ENCODE measurements around the gene B3GLCT.
"Not testable (repeated sequence)": the region's sequence is repeated elsewhere in the genome, so short reads cannot be mapped to it uniquely, and the experiment has no call there.

The B3GLCT gene

DNA sequence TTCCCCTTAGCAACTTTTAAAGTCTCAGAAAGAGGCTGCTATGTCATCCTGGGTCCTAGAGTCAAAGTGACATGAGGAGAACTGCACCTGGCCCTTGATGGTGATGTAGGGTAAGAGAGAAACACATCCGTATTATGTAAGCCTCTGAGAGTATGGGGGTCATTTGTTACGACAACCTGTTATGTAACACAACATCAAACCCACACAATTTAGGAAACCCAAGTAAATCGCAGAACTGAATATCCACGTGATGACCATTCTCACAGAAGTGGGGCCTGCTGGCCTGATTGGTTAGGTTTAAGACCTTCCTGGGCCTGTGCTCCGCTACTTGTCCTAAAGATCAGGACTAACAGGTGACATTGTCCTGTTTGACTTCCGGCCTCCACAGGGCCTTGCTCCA is 15.3 kb upstream of the B3GLCT start:
- DNase-seq (ENCODE audit: low read depth) = no peak

DNA sequence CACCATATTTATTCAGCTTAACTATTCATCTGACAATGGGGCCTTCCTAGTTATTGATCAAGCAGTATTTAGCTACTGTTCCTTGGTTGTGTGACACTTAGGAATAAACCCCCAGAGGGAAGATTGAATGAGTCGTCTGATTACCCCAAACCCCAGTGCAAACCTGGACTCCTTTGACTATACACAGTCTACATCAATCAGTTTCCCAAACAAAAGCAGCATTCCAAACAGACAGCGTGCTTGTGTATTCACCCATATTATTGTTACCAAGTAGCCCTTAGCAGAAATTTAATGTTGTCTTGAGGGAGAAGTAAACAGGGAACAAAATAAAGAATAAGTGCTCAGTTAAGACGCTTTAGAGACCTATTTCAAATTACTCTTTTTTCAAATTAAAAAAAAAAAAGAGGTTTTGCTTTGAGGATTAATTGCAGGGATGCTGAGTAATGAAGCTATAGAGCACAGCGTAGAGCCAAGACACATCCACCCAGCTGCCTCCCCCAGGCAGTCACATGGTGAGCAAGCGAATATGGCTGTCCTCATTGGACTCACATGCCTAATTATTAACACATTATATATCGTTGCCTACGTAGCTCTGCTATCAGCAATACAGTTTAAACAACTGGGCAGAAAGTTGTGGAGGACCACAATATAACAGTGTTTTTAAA is 14.7 kb upstream of the B3GLCT start:
- DNase-seq (ENCODE audit: low read depth) = no peak

DNA sequence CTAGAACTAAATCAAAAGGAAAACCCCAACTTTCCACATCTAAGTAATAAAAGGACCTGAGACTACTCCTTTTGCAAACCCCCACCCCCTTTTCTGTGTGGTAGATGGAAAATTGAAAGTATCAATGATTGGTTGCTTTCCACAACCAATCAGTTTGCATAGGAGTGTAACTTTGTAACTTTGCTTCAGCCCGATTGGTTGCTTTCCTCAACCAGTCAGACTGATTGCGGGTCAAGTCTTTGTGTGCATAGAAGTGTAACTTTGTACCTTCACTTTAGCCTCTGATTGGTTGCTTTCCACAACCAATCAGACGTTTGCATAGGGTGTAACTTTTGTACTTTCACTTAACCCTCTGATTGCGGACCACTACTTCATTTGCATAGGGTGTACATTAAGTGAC is 8.0 kb upstream of the B3GLCT start:
- no peak for DNase-seq (ENCODE audit: low read depth)

DNA sequence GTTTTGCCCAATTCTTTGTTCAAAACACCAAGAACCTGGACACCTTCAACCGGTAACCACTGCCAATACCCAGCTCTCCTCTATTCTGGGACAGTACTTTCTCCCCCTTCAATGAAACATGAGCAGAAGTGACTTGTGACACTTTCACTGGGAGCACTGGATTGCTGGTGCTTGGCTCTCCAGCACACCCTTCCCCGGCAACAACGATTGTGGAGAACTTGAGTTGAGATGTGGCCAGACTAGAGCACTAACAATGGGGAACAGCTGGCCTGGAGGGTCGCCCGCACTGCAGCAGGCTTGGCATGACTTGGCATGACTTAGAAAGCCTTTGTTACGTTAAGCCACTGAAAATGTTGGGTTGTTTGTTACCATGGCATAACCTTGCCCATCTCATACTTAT is 7.5 kb upstream of the B3GLCT start:
- DNase-seq (ENCODE audit: low read depth) = no peak

DNA sequence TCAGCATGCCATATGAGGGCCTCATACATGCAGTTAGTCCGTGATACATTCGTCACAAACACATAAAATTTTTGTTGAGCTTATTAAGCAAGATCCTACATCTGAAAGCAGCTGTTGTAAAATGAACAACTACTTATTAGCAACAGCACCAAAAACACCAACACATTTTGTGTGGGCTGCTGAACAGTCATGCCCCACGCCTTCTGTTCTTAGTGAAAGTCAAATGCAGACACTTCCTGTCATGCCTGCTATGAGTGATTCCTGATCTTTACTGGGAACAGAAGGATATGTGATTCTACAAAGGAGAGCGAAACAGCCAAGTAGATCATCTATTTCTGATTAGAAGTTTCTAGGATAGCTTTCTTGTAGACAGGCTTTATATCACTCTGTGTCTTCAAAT is 4.2 kb upstream of the B3GLCT start:
- no peak for DNase-seq (ENCODE audit: low read depth)

DNA sequence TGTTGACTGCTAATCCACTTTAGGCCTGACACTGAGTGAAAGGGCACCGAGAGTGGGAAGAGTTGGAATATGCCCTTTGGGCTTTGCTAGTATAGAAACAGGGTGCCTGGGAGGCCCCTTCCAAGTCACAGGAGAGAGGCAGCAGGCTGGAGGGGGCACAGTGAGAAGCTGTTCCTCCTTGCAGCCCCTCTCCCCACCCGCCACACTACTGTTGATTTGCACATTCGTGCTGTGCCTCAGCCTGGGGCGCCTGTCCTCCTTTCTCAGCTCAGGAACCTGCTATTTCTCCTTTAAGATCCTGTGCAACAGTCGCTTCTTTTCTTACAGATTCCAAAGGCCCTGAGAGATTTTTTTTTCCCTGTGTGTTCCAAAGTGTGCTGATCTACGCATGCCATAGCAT is 2.8 kb upstream of the B3GLCT start:
- DNase-seq (ENCODE audit: low read depth) = no peak

DNA sequence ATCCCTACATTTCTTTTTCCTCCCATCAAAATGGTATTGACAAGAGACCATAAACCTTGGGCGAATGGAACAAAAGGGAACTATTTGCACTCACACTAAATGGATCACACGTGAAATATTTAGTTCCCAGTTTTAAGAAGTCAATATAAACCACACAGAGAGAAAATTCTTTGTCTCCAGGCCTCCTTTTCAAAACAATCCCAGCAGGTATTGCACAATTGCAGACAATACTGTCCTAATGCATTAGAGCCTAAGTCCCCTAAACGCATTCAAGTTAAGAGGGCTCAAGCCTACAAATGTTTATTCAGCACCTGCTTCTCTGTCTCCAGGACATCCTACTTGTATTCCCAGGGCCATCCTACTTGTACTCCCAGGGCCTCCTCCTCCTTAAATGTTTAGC is 1.3 kb upstream of the B3GLCT start:
- no peak for DNase-seq (ENCODE audit: low read depth)

DNA sequence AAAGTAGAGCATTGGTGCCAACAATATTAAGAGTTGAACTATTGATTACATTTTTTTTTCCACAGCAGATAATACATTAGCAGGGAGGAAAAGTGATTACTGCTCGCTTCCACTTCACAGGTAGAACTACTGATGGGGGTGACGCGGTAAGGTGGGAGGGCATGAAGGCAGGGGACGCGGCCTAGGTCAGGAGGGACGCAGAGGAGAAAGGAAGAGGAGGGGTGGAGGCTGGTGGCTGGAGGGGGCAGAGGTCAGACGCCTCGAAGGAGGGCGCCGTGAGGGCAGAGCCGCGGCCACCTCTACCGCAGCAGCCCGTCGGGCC is 287 bp upstream of the B3GLCT start:
- DNase-seq (ENCODE audit: low read depth) = no peak

DNA sequence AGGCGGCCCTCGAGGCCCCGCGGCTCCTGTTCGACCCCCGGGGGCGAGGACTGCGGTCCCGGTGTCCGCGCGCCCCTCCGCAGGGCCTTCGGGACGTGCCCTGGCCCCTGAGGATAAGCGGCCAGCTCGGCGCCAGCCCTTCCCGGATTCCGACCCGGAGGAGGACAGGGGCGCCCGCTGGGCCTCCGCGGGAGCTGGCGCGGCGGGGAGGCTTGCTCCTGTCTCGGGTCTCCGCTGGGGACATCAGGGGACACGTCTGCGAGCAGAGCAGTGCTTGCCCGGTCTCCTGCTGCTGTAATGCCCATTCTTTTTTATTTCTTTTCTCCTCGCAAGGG is 829 bp downstream of the B3GLCT start:
- no peak for DNase-seq (ENCODE audit: low read depth)

DNA sequence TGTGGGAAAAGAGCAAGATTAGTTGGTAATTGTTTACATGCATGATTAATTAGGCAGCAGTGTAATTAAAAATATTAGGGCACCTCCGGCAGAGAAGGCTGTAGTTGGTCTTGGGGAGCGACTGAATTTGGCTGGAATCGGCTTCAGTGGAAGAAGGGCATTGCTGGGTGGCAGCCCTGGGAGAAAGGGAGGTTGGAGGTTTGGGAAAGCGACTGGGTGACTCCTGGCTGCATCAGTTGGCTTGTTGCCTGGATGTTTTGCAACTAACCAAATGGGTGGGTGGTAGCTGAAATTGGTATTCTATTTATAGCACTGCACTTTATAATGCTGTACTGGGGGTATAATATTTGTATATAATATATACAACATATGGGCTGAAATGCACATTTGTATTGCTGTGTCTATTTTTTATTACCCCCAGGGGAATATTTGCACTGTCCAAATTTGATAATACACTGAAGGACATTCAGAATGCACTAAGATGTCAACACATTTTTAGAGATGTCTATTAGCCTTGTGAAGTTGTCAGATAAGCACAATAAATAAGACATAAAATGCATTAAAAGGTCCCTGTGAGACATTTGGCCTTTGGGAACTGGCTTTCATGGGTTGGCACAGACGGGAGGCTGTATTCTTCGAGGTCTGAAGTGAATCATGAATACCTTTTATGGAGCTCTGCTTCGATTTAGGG is 1.7 kb downstream of the B3GLCT start:
- no peak for DNase-seq (ENCODE audit: low read depth)

DNA sequence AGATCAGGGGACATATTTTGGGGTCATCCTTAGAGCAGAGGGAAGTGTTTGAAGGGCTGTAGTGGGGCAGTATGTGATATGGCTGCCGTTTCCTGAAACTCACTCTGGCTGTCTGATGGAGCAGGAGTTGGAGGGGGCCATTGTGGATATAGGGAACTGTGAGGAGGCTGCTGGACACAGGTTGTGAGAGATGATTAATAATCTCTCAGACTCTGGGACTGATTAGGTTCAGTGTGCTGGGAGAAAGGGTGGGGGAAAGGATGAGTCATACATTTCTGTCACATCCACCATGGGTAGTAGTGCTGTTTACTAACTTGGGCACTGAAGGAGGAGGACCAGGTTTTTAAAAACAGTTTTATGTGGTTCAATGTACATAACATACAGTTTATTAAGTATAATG is 4.8 kb downstream of the B3GLCT start:
- no peak for DNase-seq (ENCODE audit: low read depth)

DNA sequence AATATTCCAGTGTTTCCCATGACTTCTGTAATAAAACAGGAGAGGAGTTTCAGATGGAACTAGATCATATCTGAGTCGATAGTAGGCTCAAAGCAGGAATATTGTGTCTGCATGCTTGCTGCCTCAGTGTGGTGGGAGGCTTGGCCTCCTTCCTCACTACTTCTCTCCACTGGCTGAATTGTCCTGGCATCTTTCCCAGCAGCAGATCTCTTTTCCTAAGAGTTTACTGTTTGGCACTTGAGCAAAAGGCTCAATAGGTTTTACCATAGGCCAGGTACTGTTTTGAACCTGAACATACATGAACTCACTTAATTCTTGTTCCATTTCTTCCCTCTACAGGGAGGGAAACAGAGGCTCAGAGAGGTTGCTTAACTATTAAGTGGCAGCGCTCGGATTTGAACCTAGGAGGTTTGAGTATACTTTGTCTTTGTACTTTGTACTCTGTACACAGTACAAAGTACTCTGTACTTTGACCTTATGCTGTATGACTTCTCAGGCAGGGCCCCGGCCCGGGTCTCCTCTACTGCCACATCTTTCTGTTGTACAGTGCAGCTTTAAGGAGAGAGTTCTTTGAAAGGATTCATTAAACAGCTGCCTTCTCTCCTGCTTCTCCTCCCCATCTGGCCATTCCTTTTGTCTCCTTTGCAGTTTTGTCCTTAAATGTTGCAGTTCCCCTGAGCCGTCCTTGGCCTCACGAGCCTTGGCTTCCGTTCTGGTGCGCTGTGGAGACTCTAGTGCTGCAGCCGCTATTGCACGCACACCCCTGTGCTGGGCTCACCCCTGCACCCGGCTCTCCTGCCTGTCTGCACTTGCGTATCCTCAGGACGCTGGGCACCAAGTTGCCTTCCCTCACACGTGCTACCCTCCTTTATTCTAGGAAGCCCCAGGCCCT is 8.1 kb downstream of the B3GLCT start:
- DNase-seq (ENCODE audit: low read depth) = no peak

DNA sequence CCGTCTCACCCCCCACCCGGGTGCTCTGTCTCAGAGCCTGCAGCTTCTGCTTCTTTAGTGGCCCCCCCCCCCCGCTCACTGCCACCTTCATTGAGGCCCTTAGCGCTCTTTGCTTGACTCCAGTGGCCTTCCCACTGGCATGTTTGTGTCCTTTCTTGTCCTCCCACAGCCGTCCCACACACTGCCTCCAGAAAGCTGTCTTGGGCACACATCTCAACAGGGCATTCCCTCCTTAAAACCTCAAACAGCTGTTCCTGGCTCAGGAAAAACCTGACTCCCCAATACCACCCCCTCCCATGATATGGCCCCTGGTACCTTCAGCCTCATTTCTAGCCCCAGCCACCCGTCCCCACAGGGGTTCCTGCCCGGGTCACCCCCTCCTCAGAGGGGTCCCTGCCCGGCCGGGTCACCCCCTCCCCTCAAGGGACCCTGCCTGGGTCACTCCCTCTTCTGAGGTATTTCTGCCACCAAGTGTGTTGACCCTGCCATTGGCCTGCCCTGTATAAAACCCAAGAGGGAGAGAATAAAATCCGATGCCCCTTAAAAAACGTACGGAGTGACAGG is 8.9 kb downstream of the B3GLCT start:
- DNase-seq (ENCODE audit: low read depth) = no peak

DNA sequence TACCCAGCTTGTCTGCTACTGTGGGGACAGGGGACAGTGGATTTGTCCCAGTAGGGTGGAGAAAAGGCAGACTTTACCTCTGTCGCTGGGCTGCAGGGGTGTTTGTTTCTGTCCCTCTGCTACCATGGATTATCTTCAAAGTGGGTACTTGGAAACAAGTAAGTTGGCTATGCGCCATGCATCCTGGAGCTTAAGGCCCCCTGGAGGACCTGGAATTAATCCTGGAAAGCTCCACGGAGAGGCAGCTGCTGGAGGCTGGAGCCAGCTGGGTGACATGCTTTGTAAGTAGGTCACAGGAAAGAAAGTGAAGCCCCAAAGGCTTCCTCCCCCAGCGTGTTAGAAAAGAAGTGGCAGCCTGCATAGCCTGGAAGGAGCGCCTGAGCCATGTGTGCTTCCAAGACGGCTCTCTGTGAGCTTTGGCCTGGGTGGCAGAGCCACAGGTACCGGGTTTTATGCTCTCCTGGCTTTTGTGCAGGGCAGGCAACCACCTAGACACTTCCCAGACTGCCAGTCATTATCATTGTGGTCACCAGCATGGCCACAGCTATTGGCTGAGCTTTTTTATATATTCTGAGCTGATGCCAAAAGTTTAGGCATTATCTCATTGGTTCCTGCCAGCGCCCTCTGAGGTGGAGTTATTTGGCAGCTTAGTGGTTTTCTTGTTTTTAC is 9.5 kb downstream of the B3GLCT start:
- no peak for DNase-seq (ENCODE audit: low read depth)

DNA sequence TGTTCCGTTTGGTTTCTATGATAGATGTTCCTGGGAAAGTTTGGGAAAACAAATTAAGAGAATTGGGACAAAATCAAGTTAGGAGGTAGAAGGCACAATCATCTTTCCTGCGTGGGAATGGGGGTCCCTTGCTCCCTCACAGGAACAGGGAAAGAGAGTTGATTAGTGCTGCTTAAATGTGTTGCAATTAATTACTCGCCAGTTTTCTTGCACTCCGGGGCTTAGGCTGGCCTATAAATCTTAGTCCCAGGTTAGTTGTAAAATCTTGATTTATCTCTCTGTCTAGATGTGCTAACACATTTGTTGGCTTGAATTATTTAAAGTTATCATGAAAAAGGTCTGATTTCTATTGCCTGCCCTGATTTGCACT is 10.1 kb downstream of the B3GLCT start:
- no peak for DNase-seq (ENCODE audit: low read depth)

DNA sequence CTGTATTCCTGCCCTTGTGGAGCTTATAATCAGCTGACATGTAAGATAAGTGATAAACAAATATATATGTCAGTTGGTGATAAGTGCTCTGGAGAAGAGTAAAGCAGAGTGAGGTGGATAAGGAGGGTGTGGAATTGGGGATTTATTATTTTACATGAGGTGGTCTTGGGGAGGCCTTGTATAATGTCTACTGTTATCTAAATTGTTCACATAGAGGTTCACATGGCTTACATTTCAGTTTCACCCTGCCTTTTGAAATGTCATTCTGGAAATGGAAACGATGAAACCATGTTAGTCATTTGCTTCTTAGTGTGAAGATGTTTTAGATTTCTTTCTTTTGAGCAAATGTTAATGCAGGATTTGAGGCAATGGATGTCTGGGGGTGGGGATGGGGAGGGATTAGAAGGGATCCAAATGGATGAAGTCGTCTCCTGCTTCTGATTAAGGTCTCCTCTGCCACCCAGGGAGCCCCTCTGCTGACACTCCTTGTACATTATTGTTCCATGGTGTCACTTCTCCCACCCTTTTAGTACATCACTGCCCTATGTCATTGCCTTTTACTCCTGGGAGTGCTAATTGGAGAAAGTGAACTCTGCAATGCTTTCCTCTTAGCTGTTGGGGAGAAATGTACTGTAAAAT is 14.0 kb downstream of the B3GLCT start:
- DNase-seq (ENCODE audit: low read depth) = no peak

DNA sequence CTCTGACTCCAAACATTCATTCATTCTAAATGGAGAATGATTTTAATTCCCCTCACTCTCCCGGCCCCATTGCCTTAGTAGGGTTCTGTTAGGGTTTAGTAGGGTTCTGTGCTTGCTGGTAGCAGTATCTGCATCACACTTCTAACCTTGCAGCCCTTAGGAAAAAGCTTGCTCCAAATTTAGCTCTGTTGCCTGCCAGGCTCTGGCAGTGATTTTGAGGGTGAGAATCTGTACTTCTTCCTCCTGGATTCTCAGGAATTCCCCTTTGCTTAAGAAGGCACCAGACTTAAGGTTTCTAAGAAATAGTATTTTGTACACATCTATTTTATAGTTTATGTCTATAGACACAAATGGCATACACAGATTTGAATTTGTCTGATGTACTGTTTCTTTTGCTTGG is 14.7 kb downstream of the B3GLCT start:
- DNase-seq (ENCODE audit: low read depth) = no peak

DNA sequence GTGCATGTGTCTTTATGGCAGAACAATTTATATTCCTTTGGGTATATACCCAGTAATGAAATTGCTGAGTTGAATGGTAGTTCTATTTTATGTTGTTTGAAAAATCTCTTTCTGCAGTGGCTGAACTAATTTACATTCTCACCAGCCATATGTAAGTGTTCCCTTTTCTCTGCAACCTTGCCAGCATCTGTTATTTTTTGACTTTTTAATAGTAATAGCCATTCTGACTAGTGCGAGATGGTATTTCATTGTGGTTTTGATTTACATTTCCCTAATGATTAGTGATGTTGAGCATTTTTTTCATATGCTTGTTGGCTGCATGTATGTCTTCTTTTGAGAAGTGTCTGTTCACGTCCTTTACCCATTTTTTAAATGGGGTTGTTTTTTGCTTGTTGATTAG is 17.1 kb downstream of the B3GLCT start:
- DNase-seq (ENCODE audit: low read depth) = not testable (repeated sequence)

DNA sequence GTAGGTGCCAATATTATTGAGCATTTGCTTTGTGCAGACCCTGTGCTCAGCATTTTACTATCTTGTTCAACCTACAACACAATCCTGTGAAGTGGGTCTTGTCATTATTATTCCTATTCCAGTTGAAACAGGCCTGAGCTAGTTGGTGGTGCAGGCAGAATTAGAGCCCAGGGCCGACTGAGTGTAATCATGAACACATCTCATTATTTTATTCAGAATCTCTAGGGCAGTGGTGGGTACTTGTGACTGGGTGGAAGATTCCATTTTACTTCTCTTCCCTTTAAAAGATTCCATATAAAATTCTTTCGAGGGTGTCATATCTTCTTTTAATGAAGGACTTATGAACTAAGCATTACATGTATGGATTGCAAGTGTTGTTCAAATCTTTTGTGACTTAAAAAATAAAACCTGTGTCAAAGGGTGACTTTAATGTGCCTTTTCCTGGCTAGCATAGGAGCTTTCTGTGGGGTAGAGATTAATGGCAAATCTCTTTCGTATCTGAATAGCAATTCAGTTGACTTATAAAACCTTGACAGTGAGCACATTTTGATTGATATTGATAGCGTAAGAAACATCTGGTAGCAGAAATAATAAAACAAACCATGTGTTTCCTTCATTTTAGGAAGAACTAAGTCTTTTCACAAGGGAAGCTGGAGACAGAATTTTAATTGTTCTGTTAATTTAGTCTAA is 20.3 kb downstream of the B3GLCT start:
- DNase-seq (ENCODE audit: low read depth) = no peak

DNA sequence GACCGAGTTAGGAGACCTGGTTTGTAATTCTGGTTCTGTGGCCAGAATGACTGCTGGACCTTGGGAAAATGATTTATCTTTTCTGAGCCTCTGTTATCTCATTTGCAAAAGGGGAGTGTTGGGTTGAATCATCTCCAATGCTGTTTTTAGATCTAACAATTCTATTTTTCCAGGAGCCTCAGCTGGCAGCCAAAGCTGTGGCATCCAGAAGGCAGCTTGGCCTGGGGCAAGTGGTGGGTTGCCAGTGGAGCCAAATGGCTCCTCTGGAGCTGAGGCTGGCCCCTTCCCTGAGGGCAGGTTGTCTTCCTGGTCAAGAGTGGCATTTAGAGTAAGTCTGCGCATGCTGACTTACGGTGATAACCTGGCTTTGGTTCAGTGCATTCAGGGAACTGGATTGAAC is 21.3 kb downstream of the B3GLCT start:
- DNase-seq (ENCODE audit: low read depth) = no peak

DNA sequence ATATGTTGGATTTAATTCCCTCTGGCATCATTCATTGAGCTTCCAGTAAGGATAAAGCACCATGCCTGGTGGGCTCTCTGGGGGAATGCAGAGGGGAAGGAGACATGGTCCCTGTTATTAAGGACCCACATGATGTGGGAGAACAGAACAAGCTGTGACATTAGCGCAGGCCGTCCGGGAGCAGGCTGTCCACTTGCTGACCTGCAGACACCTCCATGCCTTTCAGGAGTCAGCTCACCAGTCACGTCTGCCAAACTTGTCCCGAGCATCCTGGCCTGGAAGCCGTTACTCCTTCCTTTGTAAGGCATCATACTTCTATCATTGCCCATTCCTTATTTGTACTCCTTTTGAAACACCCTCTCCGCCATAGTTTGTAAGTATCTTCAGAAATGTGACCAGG is 23.4 kb downstream of the B3GLCT start:
- no peak for DNase-seq (ENCODE audit: low read depth)

DNA sequence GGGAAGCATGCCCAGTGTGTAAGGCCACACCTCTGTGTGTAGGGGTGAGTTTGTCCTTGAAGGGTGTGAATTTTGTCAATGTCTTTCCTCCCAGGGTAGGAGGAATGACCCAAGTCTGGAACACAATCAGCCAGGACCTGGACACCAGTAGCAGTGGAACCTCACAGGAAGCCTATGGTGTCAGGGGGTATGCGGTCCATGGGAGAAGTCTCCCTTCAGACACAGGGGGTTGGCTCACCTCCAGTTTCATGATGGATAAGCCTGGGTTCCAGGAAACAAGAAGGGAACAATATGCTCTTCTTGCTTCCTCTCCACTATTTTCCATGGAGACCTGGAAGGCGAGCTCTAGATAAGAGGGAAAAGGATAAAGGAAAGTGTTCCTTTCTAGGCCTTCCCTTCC is 23.9 kb downstream of the B3GLCT start:
- no peak for DNase-seq (ENCODE audit: low read depth)
